GM10248 (cell line): ENCODE measurements around the gene MMP8.

Experiments used
- CTCF ChIA-PET: fragments of 300-600 bp; sonication (Branson Sonifier 250); formaldehyde crosslinking; extraction: SDS; loops from one replicate; lab custom pipeline; 2021; ENCODE audit warnings: antibody characterized with exemption; lab: Yijun Ruan, JAX
- POLR2A ChIA-PET: fragments of 350-650 bp; sonication (Branson Sonifier 250); formaldehyde crosslinking; extraction: SDS; loops from one replicate; lab custom pipeline; 2020; ENCODE audit warnings: antibody characterized with exemption; lab: Yijun Ruan, JAX
- DNase-seq: peaks from one replicate; pipeline ENCODE4 v3.0.0; 2012; ENCODE audit errors: extremely low spot score
- CTCF ChIP-seq: IDR thresholded peaks from 2 replicates; pipeline ENCODE4 v1.5.1; 2012; ENCODE audit warnings: mild to moderate bottlenecking, low read depth; ENCODE audit errors: extremely low read depth, missing control alignments, control extremely low read depth

MMP8 gene

GRCh38 chr11:102685338-102685737 lies 39.4 kb downstream of the MMP8 start:
- ChIA-PET CTCF (interaction anchor here (0.6 to 2.4 kb wide), 4 partner anchors 8 to 19 kb away, joined by 3 to 9 read pairs (median 3); no protein-coding TSS in a partner anchor), POLR2A (no interaction called here)
- no peak for DNase-seq
- no peak for TF ChIP-seq CTCF

GRCh38 chr11:102683277-102683676 lies 41.5 kb downstream of the MMP8 start:
- CTCF ChIA-PET: interaction anchor here (1.0 kb wide), 1 partner anchor 16 kb away, joined by 3 read pairs; no protein-coding TSS in a partner anchor
- DNase-seq: no peak
- POLR2A ChIA-PET: no interaction called here
- no peak for TF ChIP-seq CTCF

- CTCF ChIA-PET: interaction anchor here (2.4 kb wide), 1 partner anchor 15 kb away, joined by 13 read pairs; no protein-coding TSS in a partner anchor
- DNase-seq: no peak
- no peak for TF ChIP-seq CTCF
- POLR2A ChIA-PET: no interaction called here
Observed at GRCh38 chr11:102680945-102681344, 43.8 kb downstream of the MMP8 start.

GRCh38 chr11:102678022-102678421 lies 46.7 kb downstream of the MMP8 start:
- POLR2A ChIA-PET: no interaction called here
- DNase-seq: no peak
- CTCF ChIA-PET: interaction anchor here (1.0 to 1.7 kb wide), 2 partner anchors 9 to 12 kb away, joined by 3 to 4 read pairs; no protein-coding TSS in a partner anchor
- no peak for TF ChIP-seq CTCF

GRCh38 chr11:102676084-102676483 lies 48.7 kb downstream of the MMP8 start:
- ChIA-PET CTCF (interaction anchor here (5.6 kb wide), 1 partner anchor 11 kb away, joined by 42 read pairs; no protein-coding TSS in a partner anchor), POLR2A (no interaction called here)
- no peak for DNase-seq
- TF ChIP-seq CTCF: no peak

GRCh38 chr11:102669664-102670063 lies 55.1 kb downstream of the MMP8 start:
- DNase-seq: no peak
- ChIA-PET POLR2A (no interaction called here), CTCF (interaction anchor here (0.9 to 1.4 kb wide), 3 partner anchors 8 to 57 kb away, joined by 4 to 5 read pairs (median 4); no protein-coding TSS in a partner anchor)

More at GRCh38 chr11:102669664-102670063, 55.1 kb downstream of the MMP8 start:
- TF ChIP-seq CTCF: no peak
